ENCODE data around the gene SMIM38. TPM values are rescaled to one million over a fixed set of nuclear protein-coding genes. Genes with fewer than 3 reads are reported as not detected.

Gene SMIM38
- total and polyA plus RNA-seq, 2 experiments from 2014 or later, result 0.38 TPM; not detected in 1

GRCh38 chr11:69203901-69204245, 48.1 kb downstream of the SMIM38 start (continued):
- no peak for TF ChIP-seq ZNF462 (CRISPR knock-in tag; IDR thresholded peaks at IDR 0.05)
- no peak for TF ChIP-seq JUNB (IDR thresholded peaks at IDR 0.05; ENCODE audit: unreplicated experiment)
- no peak for TF ChIP-seq CREB1 (CRISPR knock-in tag; IDR thresholded peaks at IDR 0.05; ENCODE audit: low read depth)

- H3K4me1 Mint-ChIP-seq, result peaks cover 3% of the 10 kb centered on the region
- peaks cover 3% of the 10 kb centered on the region; the same call in 1 of the 3 replicates for H3K9me3 Mint-ChIP-seq
- TF ChIP-seq, protein P1, sequence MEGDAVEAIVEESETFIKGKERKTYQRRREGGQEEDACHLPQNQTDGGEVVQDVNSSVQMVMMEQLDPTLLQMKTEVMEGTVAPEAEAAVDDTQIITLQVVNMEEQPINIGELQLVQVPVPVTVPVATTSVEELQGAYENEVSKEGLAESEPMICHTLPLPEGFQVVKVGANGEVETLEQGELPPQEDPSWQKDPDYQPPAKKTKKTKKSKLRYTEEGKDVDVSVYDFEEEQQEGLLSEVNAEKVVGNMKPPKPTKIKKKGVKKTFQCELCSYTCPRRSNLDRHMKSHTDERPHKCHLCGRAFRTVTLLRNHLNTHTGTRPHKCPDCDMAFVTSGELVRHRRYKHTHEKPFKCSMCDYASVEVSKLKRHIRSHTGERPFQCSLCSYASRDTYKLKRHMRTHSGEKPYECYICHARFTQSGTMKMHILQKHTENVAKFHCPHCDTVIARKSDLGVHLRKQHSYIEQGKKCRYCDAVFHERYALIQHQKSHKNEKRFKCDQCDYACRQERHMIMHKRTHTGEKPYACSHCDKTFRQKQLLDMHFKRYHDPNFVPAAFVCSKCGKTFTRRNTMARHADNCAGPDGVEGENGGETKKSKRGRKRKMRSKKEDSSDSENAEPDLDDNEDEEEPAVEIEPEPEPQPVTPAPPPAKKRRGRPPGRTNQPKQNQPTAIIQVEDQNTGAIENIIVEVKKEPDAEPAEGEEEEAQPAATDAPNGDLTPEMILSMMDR (conservative IDR thresholded peaks at IDR 0.05; ENCODE audit: low read depth in 2 of 2), result no peak
- no peak for TF ChIP-seq ZNF114 (CRISPR knock-in tag; IDR thresholded peaks at IDR 0.05)
- no peak for TF ChIP-seq STAT1 (IDR thresholded peaks at IDR 0.05; ENCODE audit: unreplicated experiment)
- TF ChIP-seq EZH2phosphoT487 (IDR thresholded peaks at IDR 0.05; ENCODE audit: unreplicated experiment), result no peak
- no peak for TF ChIP-seq JUNB (IDR thresholded peaks at IDR 0.05; ENCODE audit: unreplicated experiment)
- TF ChIP-seq EZH2 (IDR thresholded peaks at IDR 0.05; ENCODE audit: low read depth, unreplicated experiment), result no peak
Observed at GRCh38 chr11:69204246-69204940, 48.7 kb downstream of the SMIM38 start.

More at GRCh38 chr11:69204246-69204940, 48.7 kb downstream of the SMIM38 start:
- Histone ChIP-seq H3K79me2 (replicated peaks; ENCODE audit: insufficient read depth) (no peaks in the 10 kb centered on the region), H2AFZ (no peak overlapping the region), H3K4me3 (no peak overlapping the region), H3K36me3 (ENCODE audit: insufficient read depth) (no peaks in the 10 kb centered on the region), H3K9me2 (ENCODE audit: insufficient read depth) (no peaks in the 10 kb centered on the region), H3K27ac (ENCODE audit: low read depth) (no peak overlapping the region), H3F3A (replicated peaks; ENCODE audit: low read depth) (no peaks in the 10 kb centered on the region), H4K20me1 (replicated peaks; ENCODE audit: insufficient read depth) (no peaks in the 10 kb centered on the region), H3K27me3 (ENCODE audit: insufficient read depth) (no peaks in the 10 kb centered on the region), H3K4me2 (no peak overlapping the region), H3K4me1 (ENCODE audit: insufficient read depth) (no peaks in the 10 kb centered on the region)
- Mint-ChIP-seq H3K36me3 (ENCODE audit: low read depth) (no peaks in the 10 kb centered on the region), H3K27ac (no peak overlapping the region), H3K27me3 (ENCODE audit: insufficient read depth, low read depth, poor library complexity) (peaks cover 9% of the 10 kb centered on the region), H3K4me3 (no peak overlapping the region)
- DNase-seq (ENCODE audit: low spot score), result no peak
- ATAC-seq, result no peak

Data from GM23338 (cell line).